Loucy (cell line): Measurements from ENCODE around the gene ASB16.

ENCODE experiments used
- EZH2phosphoT487 ChIP-seq: fragments of 200-600 bp; IDR thresholded peaks from 2 replicates; pipeline ENCODE4 v1.6.1; 2018; ENCODE audit warnings: antibody characterized with exemption, mild to moderate bottlenecking, moderate library complexity, borderline replicate concordance
- TF ChIP-seq, protein P1 (sequence below): fragments of 200-600 bp; sonication (generic); conservative IDR thresholded peaks from 2 replicates; pipeline ENCODE4 v1.5.1; 2014; ENCODE audit warnings: mild to moderate bottlenecking, antibody characterized with exemption, low read length

GRCh38 chr17:44174427-44174826, 3.9 kb downstream of the ASB16 start:
- TF ChIP-seq, protein P1, sequence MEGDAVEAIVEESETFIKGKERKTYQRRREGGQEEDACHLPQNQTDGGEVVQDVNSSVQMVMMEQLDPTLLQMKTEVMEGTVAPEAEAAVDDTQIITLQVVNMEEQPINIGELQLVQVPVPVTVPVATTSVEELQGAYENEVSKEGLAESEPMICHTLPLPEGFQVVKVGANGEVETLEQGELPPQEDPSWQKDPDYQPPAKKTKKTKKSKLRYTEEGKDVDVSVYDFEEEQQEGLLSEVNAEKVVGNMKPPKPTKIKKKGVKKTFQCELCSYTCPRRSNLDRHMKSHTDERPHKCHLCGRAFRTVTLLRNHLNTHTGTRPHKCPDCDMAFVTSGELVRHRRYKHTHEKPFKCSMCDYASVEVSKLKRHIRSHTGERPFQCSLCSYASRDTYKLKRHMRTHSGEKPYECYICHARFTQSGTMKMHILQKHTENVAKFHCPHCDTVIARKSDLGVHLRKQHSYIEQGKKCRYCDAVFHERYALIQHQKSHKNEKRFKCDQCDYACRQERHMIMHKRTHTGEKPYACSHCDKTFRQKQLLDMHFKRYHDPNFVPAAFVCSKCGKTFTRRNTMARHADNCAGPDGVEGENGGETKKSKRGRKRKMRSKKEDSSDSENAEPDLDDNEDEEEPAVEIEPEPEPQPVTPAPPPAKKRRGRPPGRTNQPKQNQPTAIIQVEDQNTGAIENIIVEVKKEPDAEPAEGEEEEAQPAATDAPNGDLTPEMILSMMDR = no peak
- TF ChIP-seq EZH2phosphoT487 = no peak
